Neural cell (in vitro differentiated cells): ENCODE data around the gene DNAJB8. TPM values are rescaled to one million over a fixed set of nuclear protein-coding genes. Genes with fewer than 3 reads are reported as not detected.

Experiments used
- H2AFZ ChIP-seq: fragments of 200-600, 300-800 bp; sonication (generic), shearing (Covaris generic); 2 replicates; pipeline ENCODE4 v1.6.0; 2014; ENCODE audit warnings: low read depth, mild to moderate bottlenecking, antibody characterized with exemption, low read length, moderate library complexity
- H3F3A ChIP-seq: fragments of 200-600 bp; shearing (Covaris generic); 2 replicates; pipeline ENCODE4 v1.6.1; 2016; ENCODE audit warnings: mild to moderate bottlenecking, moderate library complexity, mixed read lengths, antibody characterized with exemption, low read length; ENCODE audit not compliant: insufficient read depth, poor library complexity, severe bottlenecking
- H3K27ac ChIP-seq: fragments of 200-600, 300-800 bp; sonication (generic), shearing (Covaris generic); 2 replicates; pipeline ENCODE4 v1.5.1; 2014; ENCODE audit warnings: mild to moderate bottlenecking, low read length, moderate library complexity
- H3K27me3 ChIP-seq: fragments of 300-800, 200-600 bp; sonication (generic), shearing (Covaris generic); 2 replicates; pipeline ENCODE4 v1.6.0; 2014; ENCODE audit warnings: mild to moderate bottlenecking, low read depth, low read length, moderate library complexity; ENCODE audit not compliant: insufficient read depth
- H3K36me3 ChIP-seq: fragments of 300-800, 200-600 bp; sonication (generic), shearing (Covaris generic); 2 replicates; pipeline ENCODE4 v1.5.1; 2014; ENCODE audit warnings: mild to moderate bottlenecking, antibody characterized with exemption, low read length, moderate library complexity; ENCODE audit not compliant: insufficient read depth
- H3K4me2 ChIP-seq: fragments of 300-800, 200-600 bp; sonication (generic), shearing (Covaris generic); 2 replicates; pipeline ENCODE4 v1.6.0; 2014; ENCODE audit warnings: mild to moderate bottlenecking, low read length
- H3K4me3 ChIP-seq: fragments of 300-800, 200-600 bp; sonication (generic), shearing (Covaris generic); 2 replicates; pipeline ENCODE4 v1.5.1; 2014; ENCODE audit warnings: mild to moderate bottlenecking, low read length, moderate library complexity
- H3K79me2 ChIP-seq: fragments of 200-600 bp; shearing (Covaris generic); replicated peaks from 2 replicates; pipeline ENCODE4 v1.6.0; 2014; ENCODE audit warnings: mild to moderate bottlenecking, low read length, moderate library complexity; ENCODE audit not compliant: insufficient read depth
- H3K9ac ChIP-seq: fragments of 300-800, 200-600 bp; sonication (generic), shearing (Covaris generic); 2 replicates; pipeline ENCODE4 v1.6.1; 2016; ENCODE audit warnings: mild to moderate bottlenecking, low read length, mixed read lengths
- H3K9me2 ChIP-seq: fragments of 200-600 bp; shearing (Covaris generic); 2 replicates; pipeline ENCODE4 v1.6.1; 2016; ENCODE audit warnings: mild to moderate bottlenecking, low read length, mixed read lengths; ENCODE audit not compliant: insufficient read depth
- H3K9me3 ChIP-seq: fragments of 200-600, 300-800 bp; sonication (generic), shearing (Covaris generic); 2 replicates; pipeline ENCODE4 v1.6.1; 2016; ENCODE audit warnings: mild to moderate bottlenecking, mixed run types, low read length, moderate library complexity, mixed read lengths
- H4K20me1 ChIP-seq: fragments of 200-600 bp; shearing (Covaris generic); 2 replicates; pipeline ENCODE4 v1.6.1; 2016; ENCODE audit warnings: mild to moderate bottlenecking, mixed run types; ENCODE audit not compliant: insufficient read depth
- EP300 ChIP-seq: fragments of 450-650 bp; conservative IDR thresholded peaks from 2 replicates; pipeline ENCODE4 v1.6.1; 2014; ENCODE audit warnings: antibody characterized with exemption, mild to moderate bottlenecking, moderate library complexity; ENCODE audit not compliant: poor library complexity, severe bottlenecking
- EZH2 ChIP-seq: fragments of 200-600, 300-800 bp; shearing (Covaris generic), sonication (generic); IDR thresholded peaks from 2 replicates; pipeline ENCODE4 v1.6.1; 2014; ENCODE audit warnings: antibody characterized with exemption, low read length, borderline replicate concordance, mild to moderate bottlenecking; ENCODE audit not compliant: insufficient read depth, poor library complexity, severe bottlenecking
- MXI1 ChIP-seq: fragments of 450-650 bp; conservative IDR thresholded peaks from 2 replicates; pipeline ENCODE4 v1.6.1; 2014; ENCODE audit warnings: antibody characterized with exemption, mild to moderate bottlenecking; ENCODE audit not compliant: poor library complexity, severe bottlenecking
- POLR2AphosphoS5 ChIP-seq: IDR thresholded peaks from 2 replicates; pipeline ENCODE4 v1.6.1; 2012
- RAD21 ChIP-seq: fragments of 450-650 bp; conservative IDR thresholded peaks from 2 replicates; pipeline ENCODE4 v1.6.1; 2014; ENCODE audit warnings: antibody characterized with exemption, mild to moderate bottlenecking, moderate library complexity
- SMC3 ChIP-seq: fragments of 450-650 bp; conservative IDR thresholded peaks from 2 replicates; pipeline ENCODE4 v1.6.1; 2014; ENCODE audit warnings: antibody characterized with exemption, mild to moderate bottlenecking, moderate library complexity; ENCODE audit not compliant: poor library complexity
- TAF1 ChIP-seq: IDR thresholded peaks from 2 replicates; pipeline ENCODE4 v1.6.1; 2012; ENCODE audit warnings: low read depth
- polyA plus RNA-seq: library from polyadenylated mRNA; depleted of rRNA; stranded (reverse); fragments of >200 nt; gene quantifications from 2 replicates; pipeline ENCODE4 v1.2.3, GENCODE V29; 2014
- TF ChIP-seq, protein P1 (sequence below): fragments of 450-650 bp; IDR thresholded peaks from 2 replicates; pipeline ENCODE4 v1.5.1; 2014; ENCODE audit warnings: antibody characterized with exemption, mild to moderate bottlenecking, moderate library complexity; ENCODE audit not compliant: poor library complexity, severe bottlenecking
- TF ChIP-seq, protein P2 (sequence below): IDR thresholded peaks from 2 replicates; pipeline ENCODE4 v1.6.1; 2012; ENCODE audit warnings: borderline replicate concordance

DNAJB8 gene
- polyA plus RNA-seq, 1 donor from 2014 or later = not detected

- Histone ChIP-seq H3K79me2 (no peaks in the 10 kb centered on the region), H3K9me3 (no peaks in the 10 kb centered on the region)
Observed at GRCh38 chr3:128420289-128420688, 46.4 kb downstream of the DNAJB8 start.

DNA sequence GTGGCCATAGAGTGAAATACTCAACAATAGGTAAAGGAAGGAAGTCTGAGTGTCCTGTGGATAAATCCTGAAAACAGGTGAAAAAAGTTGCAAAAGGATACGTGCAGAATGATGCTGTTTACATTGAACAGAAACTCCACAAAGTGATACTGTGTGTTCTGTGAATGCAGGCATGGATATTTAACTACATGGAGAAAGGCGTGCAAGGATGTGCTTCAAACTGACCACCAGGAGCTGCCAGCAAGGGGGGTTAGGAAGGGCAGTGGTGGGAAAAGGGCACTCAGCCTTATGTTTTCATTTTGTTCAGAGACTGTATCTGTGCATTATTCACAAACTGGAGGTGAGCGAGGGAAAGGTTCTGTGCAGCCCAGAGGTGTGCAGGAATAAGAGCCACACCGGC is 47.4 kb downstream of the DNAJB8 start:
- Histone ChIP-seq H3K36me3 (no peaks in the 10 kb centered on the region), H3K4me2 (no peak overlapping the region), H3K27ac (no peak overlapping the region), H3K9me3 (no peaks in the 10 kb centered on the region), H3K9ac (no peak overlapping the region), H2AFZ (no peak overlapping the region), H3K9me2 (no peaks in the 10 kb centered on the region), H4K20me1 (no peaks in the 10 kb centered on the region), H3F3A (no peaks in the 10 kb centered on the region), H3K27me3 (no peaks in the 10 kb centered on the region), H3K79me2 (no peaks in the 10 kb centered on the region), H3K4me3 (no peak overlapping the region)
- TF ChIP-seq, protein P1, sequence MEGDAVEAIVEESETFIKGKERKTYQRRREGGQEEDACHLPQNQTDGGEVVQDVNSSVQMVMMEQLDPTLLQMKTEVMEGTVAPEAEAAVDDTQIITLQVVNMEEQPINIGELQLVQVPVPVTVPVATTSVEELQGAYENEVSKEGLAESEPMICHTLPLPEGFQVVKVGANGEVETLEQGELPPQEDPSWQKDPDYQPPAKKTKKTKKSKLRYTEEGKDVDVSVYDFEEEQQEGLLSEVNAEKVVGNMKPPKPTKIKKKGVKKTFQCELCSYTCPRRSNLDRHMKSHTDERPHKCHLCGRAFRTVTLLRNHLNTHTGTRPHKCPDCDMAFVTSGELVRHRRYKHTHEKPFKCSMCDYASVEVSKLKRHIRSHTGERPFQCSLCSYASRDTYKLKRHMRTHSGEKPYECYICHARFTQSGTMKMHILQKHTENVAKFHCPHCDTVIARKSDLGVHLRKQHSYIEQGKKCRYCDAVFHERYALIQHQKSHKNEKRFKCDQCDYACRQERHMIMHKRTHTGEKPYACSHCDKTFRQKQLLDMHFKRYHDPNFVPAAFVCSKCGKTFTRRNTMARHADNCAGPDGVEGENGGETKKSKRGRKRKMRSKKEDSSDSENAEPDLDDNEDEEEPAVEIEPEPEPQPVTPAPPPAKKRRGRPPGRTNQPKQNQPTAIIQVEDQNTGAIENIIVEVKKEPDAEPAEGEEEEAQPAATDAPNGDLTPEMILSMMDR = no peak
- no peak for TF ChIP-seq SMC3
- TF ChIP-seq EZH2 = no peak
- no peak for TF ChIP-seq MXI1
- no peak for TF ChIP-seq RAD21
- TF ChIP-seq POLR2AphosphoS5 = no peak
- TF ChIP-seq, protein P2, sequence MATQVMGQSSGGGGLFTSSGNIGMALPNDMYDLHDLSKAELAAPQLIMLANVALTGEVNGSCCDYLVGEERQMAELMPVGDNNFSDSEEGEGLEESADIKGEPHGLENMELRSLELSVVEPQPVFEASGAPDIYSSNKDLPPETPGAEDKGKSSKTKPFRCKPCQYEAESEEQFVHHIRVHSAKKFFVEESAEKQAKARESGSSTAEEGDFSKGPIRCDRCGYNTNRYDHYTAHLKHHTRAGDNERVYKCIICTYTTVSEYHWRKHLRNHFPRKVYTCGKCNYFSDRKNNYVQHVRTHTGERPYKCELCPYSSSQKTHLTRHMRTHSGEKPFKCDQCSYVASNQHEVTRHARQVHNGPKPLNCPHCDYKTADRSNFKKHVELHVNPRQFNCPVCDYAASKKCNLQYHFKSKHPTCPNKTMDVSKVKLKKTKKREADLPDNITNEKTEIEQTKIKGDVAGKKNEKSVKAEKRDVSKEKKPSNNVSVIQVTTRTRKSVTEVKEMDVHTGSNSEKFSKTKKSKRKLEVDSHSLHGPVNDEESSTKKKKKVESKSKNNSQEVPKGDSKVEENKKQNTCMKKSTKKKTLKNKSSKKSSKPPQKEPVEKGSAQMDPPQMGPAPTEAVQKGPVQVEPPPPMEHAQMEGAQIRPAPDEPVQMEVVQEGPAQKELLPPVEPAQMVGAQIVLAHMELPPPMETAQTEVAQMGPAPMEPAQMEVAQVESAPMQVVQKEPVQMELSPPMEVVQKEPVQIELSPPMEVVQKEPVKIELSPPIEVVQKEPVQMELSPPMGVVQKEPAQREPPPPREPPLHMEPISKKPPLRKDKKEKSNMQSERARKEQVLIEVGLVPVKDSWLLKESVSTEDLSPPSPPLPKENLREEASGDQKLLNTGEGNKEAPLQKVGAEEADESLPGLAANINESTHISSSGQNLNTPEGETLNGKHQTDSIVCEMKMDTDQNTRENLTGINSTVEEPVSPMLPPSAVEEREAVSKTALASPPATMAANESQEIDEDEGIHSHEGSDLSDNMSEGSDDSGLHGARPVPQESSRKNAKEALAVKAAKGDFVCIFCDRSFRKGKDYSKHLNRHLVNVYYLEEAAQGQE = no peak
- TF ChIP-seq EP300 = no peak
- TF ChIP-seq TAF1 = no peak

More at GRCh38 chr3:128420289-128420688, 46.4 kb downstream of the DNAJB8 start:
- H2AFZ ChIP-seq = no peak overlapping the region
- TF ChIP-seq TAF1 (no peak), MXI1 (no peak)
- H3K36me3 ChIP-seq = no peaks in the 10 kb centered on the region
- H3K4me2 ChIP-seq = no peak overlapping the region
- H3K4me3 ChIP-seq = no peak overlapping the region
- H4K20me1 ChIP-seq = no peaks in the 10 kb centered on the region
- no peaks in the 10 kb centered on the region for H3K9me2 ChIP-seq
- no peak overlapping the region for H3K27ac ChIP-seq
- no peak overlapping the region for H3K9ac ChIP-seq
- H3K27me3 ChIP-seq = no peaks in the 10 kb centered on the region
- H3F3A ChIP-seq = no peaks in the 10 kb centered on the region

GRCh38 chr3:128418900-128419299 is 47.8 kb downstream of the DNAJB8 start:
- Histone ChIP-seq H3K4me2 (no peak overlapping the region), H3K27me3 (no peaks in the 10 kb centered on the region), H3K36me3 (no peaks in the 10 kb centered on the region)

More at GRCh38 chr3:128418900-128419299, 47.8 kb downstream of the DNAJB8 start:
- no peaks in the 10 kb centered on the region for H3K9me3 ChIP-seq
- no peak overlapping the region for H3K4me3 ChIP-seq
- no peaks in the 10 kb centered on the region for H4K20me1 ChIP-seq
- no peak for TF ChIP-seq MXI1
- TF ChIP-seq, protein P1 = no peak
- no peak for TF ChIP-seq POLR2AphosphoS5
- TF ChIP-seq TAF1 = no peak
- no peak for TF ChIP-seq EP300
- TF ChIP-seq RAD21 = no peak
- no peak for TF ChIP-seq EZH2
- TF ChIP-seq, protein P2 = no peak
- no peak for TF ChIP-seq SMC3
- no peak overlapping the region for H2AFZ ChIP-seq
- no peaks in the 10 kb centered on the region for H3F3A ChIP-seq
- no peaks in the 10 kb centered on the region for H3K9me2 ChIP-seq
- no peaks in the 10 kb centered on the region for H3K79me2 ChIP-seq
- no peak overlapping the region for H3K9ac ChIP-seq
- H3K27ac ChIP-seq = no peak overlapping the region
